Chondrocyte (in vitro differentiated cells): ENCODE results near the gene INPP5K. TPM values are rescaled to one million over a fixed set of nuclear protein-coding genes. Genes with fewer than 3 reads are reported as not detected.

Experiments
- DNase-seq: peaks from one replicate; pipeline ENCODE4 v3.0.0; 2021; ENCODE audit warnings: mixed read lengths, low spot score
- H3K27ac Mint-ChIP-seq: one replicate; pipeline ENCODE4 v1.8.0; 2021; ENCODE audit warnings: mild to moderate bottlenecking, moderate library complexity, mixed read lengths; ENCODE audit not compliant: unreplicated experiment
- H3K27me3 Mint-ChIP-seq: 2 replicates; pipeline ENCODE4 v1.8.0; 2021; ENCODE audit warnings: low read depth, mixed read lengths
- H3K36me3 Mint-ChIP-seq: 2 replicates; pipeline ENCODE4 v1.8.0; 2021; ENCODE audit warnings: low read depth, mixed read lengths
- H3K4me1 Mint-ChIP-seq: 2 replicates; pipeline ENCODE4 v1.8.0; 2021; ENCODE audit warnings: low read depth, mild to moderate bottlenecking, mixed read lengths
- H3K4me3 Mint-ChIP-seq: one replicate; pipeline ENCODE4 v1.8.0; 2021; ENCODE audit warnings: mild to moderate bottlenecking, moderate library complexity, mixed read lengths; ENCODE audit not compliant: unreplicated experiment
- H3K9me3 Mint-ChIP-seq: 2 replicates; pipeline ENCODE4 v1.8.0; 2021; ENCODE audit warnings: low read depth, mixed read lengths
- total RNA-seq: library from RNA; stranded (reverse); gene quantifications from 3 replicates; pipeline ENCODE4 v1.2.1, GENCODE V29; 2021
- TF ChIP-seq, protein P1 (sequence below): fragments of 200-600 bp; sonication (generic); IDR thresholded peaks from 2 replicates; pipeline ENCODE4 v1.5.0; 2021; ENCODE audit warnings: antibody characterized with exemption, mild to moderate bottlenecking, moderate library complexity

The INPP5K gene
- total RNA-seq, 1 donor from 2014 or later: 34.3 TPM

DNA sequence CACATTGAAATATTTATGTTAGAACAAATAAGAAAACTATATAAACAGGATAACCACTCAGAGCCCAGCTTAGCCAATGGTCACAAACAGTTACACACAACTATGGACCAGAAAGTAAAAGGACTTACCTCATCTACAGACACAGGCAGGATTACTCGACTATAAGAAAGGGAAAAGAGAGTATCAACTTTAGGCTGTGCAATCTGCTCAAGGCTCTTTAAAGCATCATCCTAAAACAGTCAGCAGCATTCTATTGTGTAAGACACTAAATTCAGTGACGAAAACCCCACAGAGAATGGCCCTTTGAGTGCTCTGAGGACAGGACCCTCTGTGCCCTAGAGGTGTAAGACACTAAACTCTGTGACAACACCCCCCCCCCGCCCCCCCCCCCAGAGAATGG lies 42.0 kb upstream of the INPP5K start:
- Mint-ChIP-seq H3K27ac (no peak overlapping the region), H3K4me1 (peaks cover 22% of the 10 kb centered on the region), H3K27me3 (no peaks in the 10 kb centered on the region), H3K4me3 (no peak overlapping the region), H3K36me3 (peaks cover 7% of the 10 kb centered on the region), H3K9me3 (no peaks in the 10 kb centered on the region)
- DNase-seq: no peak
- TF ChIP-seq, protein P1, sequence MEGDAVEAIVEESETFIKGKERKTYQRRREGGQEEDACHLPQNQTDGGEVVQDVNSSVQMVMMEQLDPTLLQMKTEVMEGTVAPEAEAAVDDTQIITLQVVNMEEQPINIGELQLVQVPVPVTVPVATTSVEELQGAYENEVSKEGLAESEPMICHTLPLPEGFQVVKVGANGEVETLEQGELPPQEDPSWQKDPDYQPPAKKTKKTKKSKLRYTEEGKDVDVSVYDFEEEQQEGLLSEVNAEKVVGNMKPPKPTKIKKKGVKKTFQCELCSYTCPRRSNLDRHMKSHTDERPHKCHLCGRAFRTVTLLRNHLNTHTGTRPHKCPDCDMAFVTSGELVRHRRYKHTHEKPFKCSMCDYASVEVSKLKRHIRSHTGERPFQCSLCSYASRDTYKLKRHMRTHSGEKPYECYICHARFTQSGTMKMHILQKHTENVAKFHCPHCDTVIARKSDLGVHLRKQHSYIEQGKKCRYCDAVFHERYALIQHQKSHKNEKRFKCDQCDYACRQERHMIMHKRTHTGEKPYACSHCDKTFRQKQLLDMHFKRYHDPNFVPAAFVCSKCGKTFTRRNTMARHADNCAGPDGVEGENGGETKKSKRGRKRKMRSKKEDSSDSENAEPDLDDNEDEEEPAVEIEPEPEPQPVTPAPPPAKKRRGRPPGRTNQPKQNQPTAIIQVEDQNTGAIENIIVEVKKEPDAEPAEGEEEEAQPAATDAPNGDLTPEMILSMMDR: no peak

DNA sequence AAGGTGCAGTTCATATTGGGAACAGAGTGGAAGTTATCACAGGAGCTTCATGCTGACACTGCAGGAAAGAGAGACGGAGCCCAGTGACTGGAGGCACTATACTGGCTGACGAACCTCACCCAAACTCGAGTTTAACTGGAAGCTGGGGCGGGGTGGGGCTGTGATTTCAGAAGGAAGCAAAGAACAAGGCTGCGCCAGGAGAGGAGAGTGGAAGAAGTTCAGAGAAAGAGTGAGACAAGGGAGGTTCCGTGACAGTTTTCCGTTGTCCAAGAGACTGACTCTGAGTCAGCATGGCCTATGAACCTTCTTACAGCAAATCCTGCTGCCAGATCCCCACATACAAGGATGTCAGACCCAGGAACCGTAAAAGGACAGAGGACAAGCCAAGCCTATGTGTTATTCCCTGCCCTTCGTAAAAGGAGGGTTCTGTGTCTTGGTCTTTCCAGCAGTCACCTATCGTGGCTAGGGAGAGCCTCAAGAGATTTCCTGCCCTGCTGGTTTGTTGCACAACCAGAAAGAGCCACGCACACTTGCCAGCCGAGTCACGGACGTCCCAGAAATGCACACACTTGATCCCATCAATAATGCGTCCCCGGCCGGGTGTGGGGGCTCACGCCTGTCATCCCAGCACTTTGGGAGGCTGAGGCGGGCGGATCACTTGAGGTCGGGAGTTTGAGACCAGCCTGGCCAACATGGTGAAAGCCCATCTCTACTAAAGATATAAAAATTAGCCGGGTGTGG lies 41.1 kb upstream of the INPP5K start:
- H3K36me3 Mint-ChIP-seq: peaks cover 9% of the 10 kb centered on the region
- TF ChIP-seq, protein P1: no peak
- H3K27me3 Mint-ChIP-seq: no peaks in the 10 kb centered on the region
- peaks cover 22% of the 10 kb centered on the region for H3K4me1 Mint-ChIP-seq
- H3K9me3 Mint-ChIP-seq: no peaks in the 10 kb centered on the region
- no peak for DNase-seq
- no peak overlapping the region for H3K4me3 Mint-ChIP-seq
- no peak overlapping the region for H3K27ac Mint-ChIP-seq

DNA sequence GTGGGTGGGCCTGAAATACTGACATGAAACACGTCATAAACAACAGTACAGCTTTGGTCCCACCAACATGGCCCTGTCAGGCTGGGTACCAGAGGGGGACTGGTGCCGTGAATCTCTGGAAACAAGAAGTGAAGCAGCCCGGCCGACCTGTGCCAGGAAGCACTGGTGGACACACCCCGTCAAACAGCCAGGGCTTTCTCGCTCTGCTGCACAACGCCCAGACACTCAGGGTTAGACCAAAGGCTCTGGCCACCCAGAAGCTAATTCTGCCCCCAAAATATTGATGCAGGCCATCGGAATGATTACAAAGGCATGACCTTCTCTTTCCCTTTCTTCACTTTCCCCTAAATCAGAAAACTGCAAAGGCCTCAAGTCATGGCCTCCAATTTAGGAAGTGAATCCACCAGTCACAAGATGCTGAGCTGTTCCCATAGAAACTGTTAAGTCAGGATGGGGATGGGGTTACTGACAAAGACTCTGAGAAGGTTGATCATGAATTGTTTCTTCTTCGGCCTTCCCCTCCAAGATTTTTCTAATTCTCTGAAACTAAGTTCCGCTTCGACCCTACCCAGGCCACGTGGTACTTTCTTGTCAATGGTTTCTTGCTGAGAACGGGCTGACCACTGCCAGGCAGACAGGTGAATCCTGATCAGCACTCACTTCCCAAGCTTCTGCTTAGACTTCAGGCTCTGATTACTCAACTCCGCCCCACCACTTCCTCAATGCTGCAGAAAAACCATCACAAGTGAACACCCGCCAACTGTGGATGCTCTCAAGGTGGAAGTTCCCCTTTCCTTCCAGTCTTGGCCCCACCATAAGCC lies 39.4 kb upstream of the INPP5K start:
- H3K9me3 Mint-ChIP-seq: no peaks in the 10 kb centered on the region
- peaks cover 16% of the 10 kb centered on the region for H3K36me3 Mint-ChIP-seq
- no peaks in the 10 kb centered on the region for H3K27me3 Mint-ChIP-seq
- no peak overlapping the region for H3K4me3 Mint-ChIP-seq
- TF ChIP-seq, protein P1: no peak
- H3K27ac Mint-ChIP-seq: no peak overlapping the region
- peaks cover 13% of the 10 kb centered on the region for H3K4me1 Mint-ChIP-seq
- DNase-seq: no peak

DNA sequence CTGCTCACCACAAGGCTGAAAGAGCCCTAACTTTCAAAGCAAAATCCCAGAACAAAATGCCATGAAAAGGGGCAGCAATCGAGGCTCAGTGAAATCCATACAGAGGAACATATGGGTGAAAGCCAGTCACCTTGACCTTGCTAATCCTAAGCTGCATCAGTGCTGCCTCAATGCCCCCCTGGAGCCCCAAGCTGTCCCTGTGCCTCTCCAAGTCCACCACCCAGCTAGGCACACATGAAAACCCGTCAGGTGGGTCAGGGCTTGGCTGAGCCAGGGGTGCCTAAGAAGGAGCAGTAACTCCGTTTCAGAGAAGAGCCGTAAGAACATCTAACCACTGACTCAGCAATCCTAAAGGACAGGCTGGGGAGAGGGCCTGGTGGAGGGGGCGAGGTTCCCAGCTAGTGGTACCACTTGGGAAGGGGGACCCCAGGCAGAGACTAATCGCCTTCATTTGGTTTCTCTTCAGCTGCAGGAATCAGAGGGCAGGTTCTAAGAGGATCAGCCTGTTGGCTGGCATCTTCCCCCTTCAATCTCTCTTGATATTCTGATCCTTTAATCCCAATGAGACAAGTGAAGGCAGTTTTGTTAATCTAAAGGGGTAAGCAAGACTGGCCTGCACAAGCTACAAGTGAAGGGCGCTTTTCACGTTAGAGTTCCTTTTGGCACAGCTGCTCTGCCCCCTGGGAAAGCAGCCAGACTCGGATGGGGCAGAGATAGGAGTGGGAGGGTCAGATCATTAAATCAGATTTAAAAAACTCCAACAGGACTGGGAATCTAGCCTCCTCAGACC lies 38.5 kb upstream of the INPP5K start:
- Mint-ChIP-seq H3K27ac (no peak overlapping the region), H3K27me3 (no peaks in the 10 kb centered on the region), H3K9me3 (no peaks in the 10 kb centered on the region)

More for the DNA sequence above, 38.5 kb upstream of the INPP5K start:
- no peak overlapping the region for H3K4me3 Mint-ChIP-seq
- DNase-seq: no peak
- H3K4me1 Mint-ChIP-seq: peaks cover 7% of the 10 kb centered on the region
- H3K36me3 Mint-ChIP-seq: peaks cover 24% of the 10 kb centered on the region
- TF ChIP-seq, protein P1: no peak
